ENCODE measurements around the gene RHBDL3. TPM values are rescaled to one million over a fixed set of nuclear protein-coding genes. Genes with fewer than 3 reads are reported as not detected.
A peak's percentile ranks its signal among the peaks of the same experiment; 100 is the strongest.

The RHBDL3 gene
- total RNA-seq, 1 experiment from 2014 or later, result 0.80 TPM

GRCh38 chr17:32264823-32265191, 825 bp upstream of the RHBDL3 start:
- no peak for DNase-seq (ENCODE audit: low spot score)
- Histone ChIP-seq H3K36me3 (ENCODE audit: insufficient read depth, low read length, poor library complexity, severe bottlenecking) (no peaks in the 10 kb centered on the region), H3K9me3 (ENCODE audit: low read depth, low read length, poor library complexity, severe bottlenecking) (no peaks in the 10 kb centered on the region), H3K27ac (ENCODE audit: low read depth, low read length, poor library complexity, severe bottlenecking) (no peak overlapping the region), H3K27me3 (replicated peaks; ENCODE audit: insufficient read depth, low read depth, low read length, poor library complexity) (peaks cover 10% of the 10 kb centered on the region), H3K4me1 (ENCODE audit: insufficient read depth, low read length, poor library complexity, severe bottlenecking) (no peaks in the 10 kb centered on the region), H3K4me3 (ENCODE audit: low read depth, low read length, poor library complexity, severe bottlenecking) (no peak overlapping the region)
- CTCF ChIA-PET, result no interaction called here
- no TSS peak for BruUV-seq (replicated peaks)
- TF ChIP-seq, protein P1, sequence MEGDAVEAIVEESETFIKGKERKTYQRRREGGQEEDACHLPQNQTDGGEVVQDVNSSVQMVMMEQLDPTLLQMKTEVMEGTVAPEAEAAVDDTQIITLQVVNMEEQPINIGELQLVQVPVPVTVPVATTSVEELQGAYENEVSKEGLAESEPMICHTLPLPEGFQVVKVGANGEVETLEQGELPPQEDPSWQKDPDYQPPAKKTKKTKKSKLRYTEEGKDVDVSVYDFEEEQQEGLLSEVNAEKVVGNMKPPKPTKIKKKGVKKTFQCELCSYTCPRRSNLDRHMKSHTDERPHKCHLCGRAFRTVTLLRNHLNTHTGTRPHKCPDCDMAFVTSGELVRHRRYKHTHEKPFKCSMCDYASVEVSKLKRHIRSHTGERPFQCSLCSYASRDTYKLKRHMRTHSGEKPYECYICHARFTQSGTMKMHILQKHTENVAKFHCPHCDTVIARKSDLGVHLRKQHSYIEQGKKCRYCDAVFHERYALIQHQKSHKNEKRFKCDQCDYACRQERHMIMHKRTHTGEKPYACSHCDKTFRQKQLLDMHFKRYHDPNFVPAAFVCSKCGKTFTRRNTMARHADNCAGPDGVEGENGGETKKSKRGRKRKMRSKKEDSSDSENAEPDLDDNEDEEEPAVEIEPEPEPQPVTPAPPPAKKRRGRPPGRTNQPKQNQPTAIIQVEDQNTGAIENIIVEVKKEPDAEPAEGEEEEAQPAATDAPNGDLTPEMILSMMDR (conservative IDR thresholded peaks at IDR 0.05; ENCODE audit: low read depth, low read length), result no peak
- TF ChIP-seq EZH2 (IDR thresholded peaks at IDR 0.05; ENCODE audit: borderline replicate concordance, low read depth, low read length, poor library complexity, severe bottlenecking), result no peak
- intact Hi-C loops (cut with micrococcal nuclease; ENCODE audit: unreplicated experiment), result loop anchor here (2.0 kb wide), 1 partner anchor 52 kb away; no protein-coding TSS in a partner anchor
- POLR2A ChIA-PET (ENCODE audit: low non-redundant PET), result no interaction called here

DNA sequence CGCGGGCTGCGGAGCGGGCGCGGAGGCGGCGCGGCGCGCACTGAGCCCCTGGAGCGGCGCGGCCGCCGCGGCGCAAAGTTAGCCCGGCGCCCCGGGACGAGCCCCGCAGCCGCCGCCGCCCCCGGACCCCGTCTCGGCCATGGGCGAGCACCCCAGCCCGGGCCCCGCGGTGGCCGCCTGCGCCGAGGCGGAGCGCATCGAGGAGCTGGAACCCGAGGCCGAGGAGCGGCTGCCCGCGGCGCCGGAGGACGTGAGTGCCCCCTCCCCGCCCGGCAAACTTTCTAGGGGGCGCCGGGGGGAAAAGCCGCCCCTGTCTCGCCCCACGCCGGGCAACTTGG, 388 bp downstream of the RHBDL3 start:
- H3K27me3 ChIP-seq (replicated peaks; ENCODE audit: insufficient read depth, low read depth, low read length, poor library complexity), result peaks cover 10% of the 10 kb centered on the region
- TF ChIP-seq, protein P1 (conservative IDR thresholded peaks at IDR 0.05; ENCODE audit: low read depth, low read length), result no peak
- H3K36me3 ChIP-seq (ENCODE audit: insufficient read depth, low read length, poor library complexity, severe bottlenecking), result no peaks in the 10 kb centered on the region
- H3K4me3 ChIP-seq (ENCODE audit: low read depth, low read length, poor library complexity, severe bottlenecking), result peak overlapping the region; percentile 43
- H3K27ac ChIP-seq (ENCODE audit: low read depth, low read length, poor library complexity, severe bottlenecking), result no peak overlapping the region
- intact Hi-C loops (cut with micrococcal nuclease; ENCODE audit: unreplicated experiment), result no loop called here
- BruUV-seq (replicated peaks), result no TSS peak
- no peaks in the 10 kb centered on the region for H3K4me1 ChIP-seq (ENCODE audit: insufficient read depth, low read length, poor library complexity, severe bottlenecking)
- ChIA-PET CTCF (interaction anchor here (0.5 kb wide), 1 partner anchor 108 kb away, joined by 11 read pairs; no protein-coding TSS in a partner anchor), POLR2A (ENCODE audit: low non-redundant PET) (no interaction called here)
- H3K9me3 ChIP-seq (ENCODE audit: low read depth, low read length, poor library complexity, severe bottlenecking), result no peaks in the 10 kb centered on the region
- no peak for DNase-seq (ENCODE audit: low spot score)

- H3K36me3 ChIP-seq (ENCODE audit: insufficient read depth, low read length, poor library complexity, severe bottlenecking), result no peaks in the 10 kb centered on the region
- BruUV-seq (replicated peaks), result no TSS peak
- no peaks in the 10 kb centered on the region for H3K9me3 ChIP-seq (ENCODE audit: low read depth, low read length, poor library complexity, severe bottlenecking)
- POLR2A ChIA-PET (ENCODE audit: low non-redundant PET), result no interaction called here
- DNase-seq (ENCODE audit: low spot score), result no peak
- TF ChIP-seq, protein P1 (conservative IDR thresholded peaks at IDR 0.05; ENCODE audit: low read depth, low read length), result no peak
- no peak for TF ChIP-seq EZH2 (IDR thresholded peaks at IDR 0.05; ENCODE audit: borderline replicate concordance, low read depth, low read length, poor library complexity, severe bottlenecking)
- intact Hi-C loops (cut with micrococcal nuclease; ENCODE audit: unreplicated experiment), result no loop called here
- H3K4me3 ChIP-seq (ENCODE audit: low read depth, low read length, poor library complexity, severe bottlenecking), result peak overlapping the region; percentile 43
- H3K27ac ChIP-seq (ENCODE audit: low read depth, low read length, poor library complexity, severe bottlenecking), result no peak overlapping the region
- H3K4me1 ChIP-seq (ENCODE audit: insufficient read depth, low read length, poor library complexity, severe bottlenecking), result no peaks in the 10 kb centered on the region
- CTCF ChIA-PET, result interaction anchor here (0.5 kb wide), 1 partner anchor 108 kb away, joined by 11 read pairs; no protein-coding TSS in a partner anchor
- peaks cover 10% of the 10 kb centered on the region for H3K27me3 ChIP-seq (replicated peaks; ENCODE audit: insufficient read depth, low read depth, low read length, poor library complexity)
These were observed 1.0 kb downstream of the RHBDL3 start for GRCh38 chr17:32266389-32267301.

Measured in A673 (cell line).